Cardiac fibroblast (primary cell): ENCODE measurements around the gene CHID1.
A peak's percentile ranks its signal among the peaks of the same experiment; 100 is the strongest.

Source experiments
- DNase-seq, 2 donors: peaks; one replicate each; pipeline versions ENCODE4 v3.0.0 to v3.0.0-alpha.2; 2010; ENCODE audit warnings: low read depth in 2 of 2
- H3K4me3 ChIP-seq, 2 donors: replicated peaks in 1 of 2; 1 replicate in 1 of 2; 2 replicates in 1 of 2; pipeline ENCODE4 v1.5.1; 2011; ENCODE audit warnings: low read depth in 2 of 2, low read length in 2 of 2, mild to moderate bottlenecking in 2 of 2, moderate library complexity in 1 of 2
- CTCF ChIP-seq: IDR thresholded peaks from one replicate; pipeline ENCODE4 v1.5.1; 2011; ENCODE audit warnings: low read depth, mild to moderate bottlenecking, low read length, inconsistent platforms

Gene CHID1

DNA sequence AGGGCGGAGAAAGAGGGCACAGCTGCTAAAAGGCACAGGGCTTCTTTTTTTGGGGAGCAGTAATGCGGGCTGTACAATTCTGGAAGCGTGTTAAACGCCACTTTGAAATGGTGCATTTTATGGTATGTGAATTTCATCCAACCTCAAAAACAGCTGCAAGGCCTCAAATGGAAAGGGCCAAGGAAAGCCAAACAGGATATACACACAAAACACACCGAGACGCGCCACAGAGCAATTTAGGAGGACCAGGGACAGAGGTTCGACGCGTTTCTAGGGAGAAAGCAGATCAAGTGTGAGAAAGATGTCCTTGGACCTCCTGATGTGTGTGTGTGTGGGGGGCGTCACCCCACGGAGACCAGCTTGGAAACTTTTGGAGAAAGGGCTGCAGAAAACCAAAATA, 36.9 kb downstream of the CHID1 start:
- DNase-seq, result peak in 1 of 2 donors; percentile 34
- TF ChIP-seq CTCF, result no peak
- H3K4me3 ChIP-seq, result no peak overlapping the region

DNA sequence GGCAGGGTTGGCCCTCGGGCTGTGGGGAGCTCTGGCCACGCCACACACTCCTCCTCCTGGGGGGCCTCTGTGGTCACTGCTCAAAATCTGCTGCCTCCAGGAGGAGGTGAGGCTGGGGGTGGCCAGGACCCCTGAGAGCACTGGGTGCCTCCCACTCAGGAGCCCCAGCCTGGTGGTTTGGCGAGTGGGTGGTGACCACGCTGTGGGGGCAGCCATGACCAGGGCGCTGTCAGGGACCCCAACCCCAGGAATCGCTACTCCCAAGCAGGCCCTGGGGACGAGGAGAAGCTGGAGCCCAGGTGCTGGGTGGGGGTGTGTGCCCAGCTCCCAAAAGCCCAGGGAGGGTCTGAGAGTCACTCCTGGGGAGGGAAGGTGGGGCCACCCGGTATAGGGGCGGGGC, 37.8 kb downstream of the CHID1 start:
- H3K4me3 ChIP-seq, result no peak overlapping the region
- no peak for TF ChIP-seq CTCF
- no peak for DNase-seq

DNA sequence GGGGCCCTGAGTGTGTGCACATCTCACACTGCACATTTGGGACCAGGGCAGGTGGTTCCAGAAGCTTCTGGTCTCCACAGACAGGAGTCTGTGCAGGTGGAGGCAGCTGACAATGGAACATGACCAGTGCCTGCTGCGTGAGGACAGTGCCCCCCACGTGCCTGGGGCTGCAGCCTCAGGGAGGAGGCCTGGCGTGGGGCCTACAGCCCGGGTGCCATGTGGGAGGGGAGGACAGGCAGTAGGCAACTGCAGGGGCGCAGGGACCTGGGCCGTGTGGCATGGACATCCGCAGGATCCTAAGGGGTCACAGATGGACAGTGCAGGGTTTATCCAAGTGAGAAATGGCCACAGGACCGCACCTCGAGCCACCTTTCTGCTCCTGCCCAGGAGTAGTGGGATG, 39.1 kb downstream of the CHID1 start:
- no peak for TF ChIP-seq CTCF
- DNase-seq, result no peak

DNA sequence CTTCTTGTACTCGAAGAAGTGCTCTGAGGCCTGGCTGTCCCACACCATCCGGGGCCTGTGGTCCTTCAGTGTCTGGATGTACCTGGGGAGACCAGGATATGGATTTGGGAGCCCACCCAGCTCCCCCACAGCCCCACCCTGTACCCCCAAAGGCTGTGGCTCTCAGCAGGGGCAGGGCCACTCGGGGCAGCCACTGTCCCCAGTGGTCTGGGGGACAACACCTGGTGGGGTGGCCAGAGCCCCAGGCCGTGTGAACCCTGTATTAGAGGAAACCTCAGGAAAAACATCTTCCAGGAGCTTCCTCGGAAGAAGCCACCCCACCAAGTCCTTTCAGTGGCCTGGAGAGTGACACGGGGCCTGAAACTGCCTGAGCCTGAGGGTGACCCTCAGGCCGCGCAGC, 40.2 kb downstream of the CHID1 start:
- H3K4me3 ChIP-seq, result no peak overlapping the region
- TF ChIP-seq CTCF, result no peak
- DNase-seq, result no peak

More for the DNA sequence above, 39.1 kb downstream of the CHID1 start:
- H3K4me3 ChIP-seq, result no peak overlapping the region

DNA sequence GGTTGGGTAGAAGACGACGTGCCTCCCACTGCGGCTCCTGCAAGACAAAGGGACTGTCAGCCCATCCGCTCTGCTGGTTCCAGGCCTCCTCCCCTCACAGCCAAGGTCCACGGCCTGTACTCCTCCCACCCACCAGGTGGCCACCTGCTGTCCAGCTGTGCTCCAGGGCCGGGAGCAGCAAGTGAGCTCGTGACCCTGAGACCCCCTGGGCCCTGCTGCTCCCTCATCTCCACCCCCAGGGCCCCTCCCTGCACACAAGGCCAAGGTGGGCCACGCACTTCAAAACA, 40.5 kb downstream of the CHID1 start:
- DNase-seq, result no peak
- H3K4me3 ChIP-seq, result no peak overlapping the region
- peak; percentile 24 for TF ChIP-seq CTCF

DNA sequence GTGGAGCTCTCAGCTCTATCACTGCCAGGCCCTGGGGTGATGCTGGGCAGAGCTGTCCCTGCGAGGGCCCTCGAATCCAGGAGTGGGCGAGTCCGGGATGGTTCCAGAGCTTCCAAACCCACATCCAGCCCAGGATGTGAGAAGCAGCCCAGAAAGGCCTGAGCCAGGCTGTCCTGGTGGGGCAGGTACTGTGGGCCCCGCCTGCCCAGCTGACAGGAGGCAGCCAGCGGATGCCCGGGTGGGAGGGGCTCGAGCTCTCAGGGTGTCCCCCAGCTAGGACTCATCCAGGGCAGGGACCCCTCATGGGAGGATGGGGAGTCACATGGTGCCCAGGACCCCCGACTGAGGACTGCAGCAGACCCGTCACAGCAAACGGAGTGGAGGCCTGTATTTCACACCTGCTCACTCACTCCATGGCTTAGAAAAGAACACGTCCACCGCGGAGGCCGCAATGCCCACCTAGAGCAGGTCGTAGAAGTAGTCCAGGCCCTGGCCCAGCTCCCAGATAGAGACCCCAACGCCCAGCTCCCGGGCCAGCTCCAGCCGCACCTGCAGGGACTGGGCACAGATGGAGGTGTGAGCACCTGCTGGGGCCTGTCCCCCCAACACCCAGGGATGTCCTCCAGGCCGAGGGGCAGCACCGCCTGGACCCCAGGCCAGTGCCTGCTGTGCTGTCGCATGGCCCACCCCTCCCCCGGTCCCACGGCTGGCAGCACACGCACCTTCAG, 41.0 kb downstream of the CHID1 start:
- no peak for DNase-seq
- no peak for TF ChIP-seq CTCF
- no peak overlapping the region for H3K4me3 ChIP-seq

- DNase-seq, result no peak
- TF ChIP-seq CTCF, result no peak
- no peak overlapping the region for H3K4me3 ChIP-seq
These were observed 41.8 kb downstream of the CHID1 start for GRCh38 chr11:868802-869201.
